ENCODE data around the gene POMZP3.
"Not testable (repeated sequence)": the region's sequence is repeated elsewhere in the genome, so short reads cannot be mapped to it uniquely, and the experiment has no call there.

The POMZP3 gene

DNA sequence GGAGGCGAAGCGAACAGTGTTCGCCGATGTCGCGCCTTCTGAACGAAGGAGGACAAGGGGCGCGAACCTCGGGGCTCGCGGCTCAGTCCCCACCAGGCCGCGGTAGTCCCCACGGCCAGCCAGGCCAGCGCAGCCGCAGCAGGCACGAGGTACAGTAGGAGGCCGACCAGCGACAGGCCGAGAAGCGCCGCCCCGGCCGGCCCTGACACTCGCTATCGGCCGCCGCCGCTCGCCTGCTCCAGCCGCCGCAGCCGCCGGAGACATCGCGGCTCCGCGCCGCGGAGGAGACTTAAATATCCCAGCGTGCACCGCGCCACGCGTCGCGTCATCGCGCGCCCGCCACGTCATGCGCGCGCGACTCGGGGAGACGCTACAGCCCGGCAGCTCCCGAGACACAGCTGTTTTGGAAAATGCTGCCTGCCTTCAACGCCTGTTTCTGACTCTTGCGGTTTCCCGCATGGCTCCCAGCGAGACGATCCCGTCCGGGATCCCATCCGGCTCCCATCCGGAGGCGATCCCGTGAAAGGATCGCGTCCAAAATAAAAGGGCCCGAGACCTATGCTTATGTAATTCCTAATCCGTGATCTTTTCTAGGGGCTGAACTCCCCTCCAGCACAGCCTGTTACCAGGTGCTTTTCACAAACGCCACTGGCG is at the start of gene POMZP3:
TSS of gene POMZP3 (minus strand) at position 291 of the 654 bp plus-strand sequence. CDS start 1,215 bp downstream, outside the sequence.
- DNase-seq, result peak; percentile 18
- H3K36me3 ChIP-seq (replicated peaks); in situ Hi-C loops (cut with HindIII; ENCODE audit: low pct_ligation_motif_present, low sequenced_read_pairs); H3K27me3 ChIP-seq (replicated peaks): not testable (repeated sequence)
- H3K27ac ChIP-seq, result peak within 1 kb of the TSS; percentile 99
- H3K4me3 ChIP-seq (ENCODE audit: low read depth, low read length), result peak within 1 kb of the TSS; percentile 64

DNA sequence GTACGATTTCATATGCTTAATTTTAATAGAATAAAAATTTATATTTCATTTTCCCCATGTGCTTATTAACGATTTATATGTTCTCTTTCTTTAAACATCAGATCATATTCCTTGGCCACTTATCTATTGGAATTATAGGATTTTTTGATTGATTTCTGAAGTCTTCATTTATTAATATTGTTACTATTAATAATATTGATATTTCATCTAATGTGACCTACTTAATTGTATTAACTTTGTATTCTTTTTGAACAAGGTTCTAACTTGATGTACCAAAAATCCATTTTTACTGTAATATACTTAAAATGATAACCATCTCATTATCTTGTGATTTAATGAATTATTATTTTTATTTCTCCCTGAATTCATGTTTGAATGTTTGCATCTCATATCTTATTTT is 48.7 kb upstream of the POMZP3 start:
- DNase-seq; H3K36me3 ChIP-seq (replicated peaks); H3K4me3 ChIP-seq (ENCODE audit: low read depth, low read length); H3K27me3 ChIP-seq (replicated peaks); in situ Hi-C loops (cut with HindIII; ENCODE audit: low pct_ligation_motif_present, low sequenced_read_pairs); H3K27ac ChIP-seq: not testable (repeated sequence)

DNA sequence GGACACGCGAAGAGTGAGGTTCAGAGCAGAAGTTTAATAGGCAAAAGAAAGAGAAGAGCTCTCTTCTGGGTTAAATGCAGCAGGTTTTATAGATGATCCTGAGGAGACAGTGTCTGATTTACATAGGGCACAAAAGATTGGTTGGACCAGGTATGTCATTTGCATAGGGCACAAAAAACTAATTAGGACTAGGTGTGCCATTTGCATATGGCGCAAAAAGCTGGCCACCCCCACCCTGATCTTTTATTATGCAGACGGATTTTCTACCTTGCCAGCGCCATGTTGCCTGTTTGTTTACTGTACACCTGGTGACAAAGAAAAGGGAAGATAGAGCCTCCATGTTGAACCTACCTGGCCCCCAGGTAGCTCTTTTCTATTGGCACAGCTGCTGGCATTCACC is 46.3 kb upstream of the POMZP3 start:
- H3K4me3 ChIP-seq (ENCODE audit: low read depth, low read length); DNase-seq; H3K36me3 ChIP-seq (replicated peaks); H3K27ac ChIP-seq; H3K27me3 ChIP-seq (replicated peaks); in situ Hi-C loops (cut with HindIII; ENCODE audit: low pct_ligation_motif_present, low sequenced_read_pairs): not testable (repeated sequence)

DNA sequence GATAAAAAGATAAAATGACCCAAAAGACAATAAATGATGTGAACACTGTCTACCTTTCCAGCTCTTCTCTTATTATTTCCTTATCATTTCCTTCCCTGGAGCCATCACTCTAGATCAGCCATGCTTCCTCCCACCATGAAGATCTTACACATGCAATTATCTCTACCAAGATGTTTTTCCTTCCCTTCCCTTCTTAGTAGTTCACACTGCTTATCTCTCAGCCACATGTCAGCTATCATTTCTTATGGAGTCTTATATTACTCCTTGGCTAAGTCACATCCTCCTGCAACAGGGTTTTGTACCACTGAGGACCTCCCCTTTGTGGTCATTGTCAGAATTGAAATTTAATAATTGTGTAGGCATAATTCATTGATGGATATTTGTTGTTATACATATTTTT is 32.1 kb upstream of the POMZP3 start:
- in situ Hi-C loops (cut with HindIII; ENCODE audit: low pct_ligation_motif_present, low sequenced_read_pairs); H3K27me3 ChIP-seq (replicated peaks); DNase-seq; H3K36me3 ChIP-seq (replicated peaks); H3K27ac ChIP-seq; H3K4me3 ChIP-seq (ENCODE audit: low read depth, low read length): not testable (repeated sequence)

DNA sequence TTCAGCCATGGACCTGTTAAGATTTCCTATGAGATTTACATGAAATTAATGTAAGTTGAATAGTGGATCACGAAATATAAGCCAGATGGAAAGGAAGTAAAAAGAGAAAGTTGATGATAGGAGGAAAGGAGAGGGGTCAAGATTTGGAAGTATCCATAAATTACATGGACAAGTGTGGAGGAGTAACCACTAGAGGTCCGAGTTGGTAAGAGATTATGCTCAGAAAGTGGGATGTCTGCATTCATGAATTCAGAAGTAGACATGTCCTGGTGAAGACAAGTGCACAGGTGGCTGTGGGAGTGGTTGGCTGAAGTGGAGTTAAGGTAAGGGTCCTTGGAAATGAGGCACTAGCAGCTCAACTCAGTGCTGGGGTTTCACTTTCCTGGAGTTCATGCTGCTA is 29.3 kb upstream of the POMZP3 start:
- H3K27ac ChIP-seq; in situ Hi-C loops (cut with HindIII; ENCODE audit: low pct_ligation_motif_present, low sequenced_read_pairs); H3K36me3 ChIP-seq (replicated peaks); H3K4me3 ChIP-seq (ENCODE audit: low read depth, low read length); H3K27me3 ChIP-seq (replicated peaks); DNase-seq: not testable (repeated sequence)

DNA sequence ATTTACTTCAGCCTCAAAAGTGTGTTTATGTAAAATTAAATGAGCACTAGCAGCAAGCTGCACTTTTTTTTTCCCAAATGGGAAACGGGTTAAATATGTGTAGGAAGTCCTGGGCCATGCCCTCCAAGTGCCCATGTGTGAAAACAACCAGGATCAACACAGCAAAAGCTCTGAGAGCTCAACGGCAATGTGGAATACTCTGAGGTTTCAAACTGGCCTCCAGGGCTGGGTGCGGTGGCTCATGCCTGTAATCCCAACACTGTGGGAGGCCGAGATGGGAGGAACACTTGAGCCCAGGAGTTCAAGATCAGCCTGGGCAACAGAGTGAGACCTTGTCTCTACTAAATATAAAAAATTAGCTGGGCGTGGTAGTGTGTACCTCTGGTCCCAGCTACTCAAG is 15.5 kb upstream of the POMZP3 start:
- H3K4me3 ChIP-seq (ENCODE audit: low read depth, low read length); H3K27ac ChIP-seq; H3K27me3 ChIP-seq (replicated peaks); in situ Hi-C loops (cut with HindIII; ENCODE audit: low pct_ligation_motif_present, low sequenced_read_pairs); H3K36me3 ChIP-seq (replicated peaks); DNase-seq: not testable (repeated sequence)

DNA sequence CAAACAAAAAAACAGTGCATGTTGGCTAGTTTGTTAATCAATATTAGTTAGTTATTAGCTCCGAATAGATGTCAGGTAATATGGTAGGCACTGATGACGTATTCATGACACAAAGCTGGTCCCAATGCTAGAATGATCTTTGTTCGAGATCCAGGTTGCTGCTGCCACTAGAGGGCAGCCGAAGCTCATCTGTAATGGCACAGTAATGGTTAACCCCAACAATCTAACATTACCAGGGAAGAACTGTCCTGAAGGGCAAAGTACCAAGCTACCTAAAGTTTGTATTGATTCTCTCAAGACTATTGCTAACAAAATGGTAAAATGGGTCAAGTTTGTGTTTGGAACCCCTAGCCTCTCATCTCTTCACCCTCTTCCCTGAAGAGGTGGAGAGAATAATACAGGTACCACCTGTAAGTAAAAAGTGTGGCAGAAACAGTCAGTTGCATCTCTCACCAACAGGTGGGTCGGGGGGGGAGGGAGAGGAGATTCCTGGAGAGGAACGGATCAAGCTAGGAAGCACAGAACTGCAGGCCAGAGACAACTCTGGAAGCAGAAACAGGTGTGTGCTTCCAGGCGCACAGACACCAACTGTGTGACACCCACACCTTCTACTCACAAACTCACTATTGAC is 10.1 kb upstream of the POMZP3 start:
- H3K36me3 ChIP-seq (replicated peaks); H3K27ac ChIP-seq; H3K27me3 ChIP-seq (replicated peaks); H3K4me3 ChIP-seq (ENCODE audit: low read depth, low read length); DNase-seq; in situ Hi-C loops (cut with HindIII; ENCODE audit: low pct_ligation_motif_present, low sequenced_read_pairs): not testable (repeated sequence)
- TF ChIP-seq, protein P1, sequence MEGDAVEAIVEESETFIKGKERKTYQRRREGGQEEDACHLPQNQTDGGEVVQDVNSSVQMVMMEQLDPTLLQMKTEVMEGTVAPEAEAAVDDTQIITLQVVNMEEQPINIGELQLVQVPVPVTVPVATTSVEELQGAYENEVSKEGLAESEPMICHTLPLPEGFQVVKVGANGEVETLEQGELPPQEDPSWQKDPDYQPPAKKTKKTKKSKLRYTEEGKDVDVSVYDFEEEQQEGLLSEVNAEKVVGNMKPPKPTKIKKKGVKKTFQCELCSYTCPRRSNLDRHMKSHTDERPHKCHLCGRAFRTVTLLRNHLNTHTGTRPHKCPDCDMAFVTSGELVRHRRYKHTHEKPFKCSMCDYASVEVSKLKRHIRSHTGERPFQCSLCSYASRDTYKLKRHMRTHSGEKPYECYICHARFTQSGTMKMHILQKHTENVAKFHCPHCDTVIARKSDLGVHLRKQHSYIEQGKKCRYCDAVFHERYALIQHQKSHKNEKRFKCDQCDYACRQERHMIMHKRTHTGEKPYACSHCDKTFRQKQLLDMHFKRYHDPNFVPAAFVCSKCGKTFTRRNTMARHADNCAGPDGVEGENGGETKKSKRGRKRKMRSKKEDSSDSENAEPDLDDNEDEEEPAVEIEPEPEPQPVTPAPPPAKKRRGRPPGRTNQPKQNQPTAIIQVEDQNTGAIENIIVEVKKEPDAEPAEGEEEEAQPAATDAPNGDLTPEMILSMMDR (IDR thresholded peaks at IDR 0.05; ENCODE audit: low read depth, low read length, missing control alignments), result peak; percentile 40

DNA sequence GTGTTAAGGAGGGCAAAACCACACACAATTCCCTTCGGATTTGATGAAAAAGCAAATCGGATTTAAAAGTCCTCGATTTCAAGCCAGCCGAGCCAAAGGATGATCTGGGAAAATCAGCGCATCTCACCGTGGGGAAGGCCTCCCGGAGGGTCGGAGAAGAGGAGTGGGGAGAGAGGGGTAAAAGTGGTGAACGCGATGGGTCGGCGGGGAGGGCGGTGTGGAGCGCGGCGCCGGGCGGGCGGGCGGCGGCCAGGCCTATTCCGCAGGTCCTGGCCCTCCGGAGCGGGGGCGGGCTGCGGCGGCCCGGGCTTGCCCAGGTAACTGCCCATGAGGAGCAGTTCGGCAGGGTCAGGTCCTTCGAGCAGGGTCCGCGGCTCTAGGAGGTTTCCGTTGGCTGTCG is 498 bp downstream of the POMZP3 start:
- H3K36me3 ChIP-seq (replicated peaks); H3K27me3 ChIP-seq (replicated peaks); DNase-seq; in situ Hi-C loops (cut with HindIII; ENCODE audit: low pct_ligation_motif_present, low sequenced_read_pairs): not testable (repeated sequence)
- Histone ChIP-seq H3K27ac (peak overlapping the region; percentile 99), H3K4me3 (ENCODE audit: low read depth, low read length) (peak overlapping the region; percentile 64)

DNA sequence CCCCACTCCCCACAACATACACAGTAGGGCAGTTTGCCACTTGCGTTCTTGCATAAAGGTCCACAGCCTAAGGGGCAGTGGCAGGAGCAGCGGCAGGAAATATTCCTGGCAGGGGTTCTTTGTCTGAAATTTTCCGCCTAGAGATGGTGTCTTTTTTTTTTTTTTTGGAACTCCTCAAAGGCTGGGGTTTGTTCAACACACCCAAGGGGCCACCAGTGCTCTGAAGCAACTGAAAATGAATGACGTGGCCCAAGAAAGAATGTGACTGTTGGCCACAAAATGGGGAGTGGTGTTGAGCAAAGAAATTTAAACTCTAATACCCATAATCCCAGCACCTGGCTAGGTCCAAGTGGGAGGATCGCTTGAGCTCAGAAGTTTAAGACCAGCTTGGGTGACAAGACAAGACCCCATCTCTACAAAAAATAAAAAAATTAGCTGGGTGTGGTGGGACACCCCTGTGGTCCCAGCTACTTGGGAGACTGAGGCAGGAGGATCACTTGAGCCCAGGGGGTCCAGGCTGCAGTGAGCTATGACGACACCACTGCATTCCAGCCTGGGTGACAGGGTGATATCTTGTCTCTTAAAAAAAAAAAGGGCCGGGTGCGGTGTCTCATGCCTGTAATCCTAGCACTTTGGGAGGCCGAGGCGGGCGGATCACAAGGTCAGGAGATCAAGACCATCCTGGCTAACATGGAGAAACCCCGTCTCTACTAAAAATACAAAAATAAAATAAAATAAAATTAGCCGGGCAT is 7.5 kb downstream of the POMZP3 start:
- DNase-seq; H3K27ac ChIP-seq; in situ Hi-C loops (cut with HindIII; ENCODE audit: low pct_ligation_motif_present, low sequenced_read_pairs): not testable (repeated sequence)

DNA sequence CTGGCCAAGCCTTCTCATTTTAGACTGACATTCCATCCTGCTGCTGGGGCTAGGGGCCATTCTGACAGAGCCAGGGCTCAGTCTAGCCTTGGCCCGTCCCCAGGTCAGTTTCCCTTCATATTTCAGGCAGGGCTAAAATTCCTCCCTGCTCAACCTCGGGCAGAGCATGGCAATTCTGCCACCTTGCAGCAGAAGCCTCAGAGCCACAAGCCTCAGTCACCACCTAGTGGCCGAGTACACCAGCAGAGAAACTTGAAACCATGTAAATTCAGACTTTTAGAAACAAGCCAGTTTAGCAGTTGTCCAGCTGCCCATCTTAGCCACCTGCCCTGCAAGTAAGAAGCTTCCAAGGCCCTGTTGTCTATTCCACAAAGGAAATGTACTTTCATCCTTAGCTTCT is 13.3 kb downstream of the POMZP3 start:
- in situ Hi-C loops (cut with HindIII; ENCODE audit: low pct_ligation_motif_present, low sequenced_read_pairs); H3K27me3 ChIP-seq (replicated peaks); H3K36me3 ChIP-seq (replicated peaks); H3K4me3 ChIP-seq (ENCODE audit: low read depth, low read length); H3K27ac ChIP-seq: not testable (repeated sequence)
- peak; percentile 27 for DNase-seq
- TF ChIP-seq, protein P1 (IDR thresholded peaks at IDR 0.05; ENCODE audit: low read depth, low read length, missing control alignments), result peak; percentile 62

More for the DNA sequence above, 7.5 kb downstream of the POMZP3 start:
- not testable (repeated sequence) for H3K36me3 ChIP-seq (replicated peaks); H3K27me3 ChIP-seq (replicated peaks); H3K4me3 ChIP-seq (ENCODE audit: low read depth, low read length)

DNA sequence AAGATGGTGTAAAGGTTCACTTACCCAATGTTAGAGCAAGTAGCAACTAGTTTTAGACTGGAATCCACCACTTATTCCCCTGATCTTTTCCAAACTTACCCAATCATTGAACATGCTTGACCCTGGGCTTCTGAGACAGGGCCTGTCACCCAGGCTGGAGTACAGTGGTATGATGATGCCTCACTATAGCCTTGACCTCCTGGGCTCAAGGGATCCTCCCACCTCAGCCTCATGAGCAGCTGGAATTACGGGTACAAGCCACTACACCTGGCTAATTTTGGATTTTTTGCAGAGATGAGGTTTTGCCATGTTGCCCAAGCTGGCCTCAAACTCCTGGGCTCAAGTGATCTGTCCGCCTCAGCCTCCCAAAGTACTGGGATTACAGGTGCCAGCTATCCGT is 14.8 kb downstream of the POMZP3 start:
- H3K27me3 ChIP-seq (replicated peaks); H3K36me3 ChIP-seq (replicated peaks); in situ Hi-C loops (cut with HindIII; ENCODE audit: low pct_ligation_motif_present, low sequenced_read_pairs); H3K4me3 ChIP-seq (ENCODE audit: low read depth, low read length); H3K27ac ChIP-seq; DNase-seq: not testable (repeated sequence)

DNA sequence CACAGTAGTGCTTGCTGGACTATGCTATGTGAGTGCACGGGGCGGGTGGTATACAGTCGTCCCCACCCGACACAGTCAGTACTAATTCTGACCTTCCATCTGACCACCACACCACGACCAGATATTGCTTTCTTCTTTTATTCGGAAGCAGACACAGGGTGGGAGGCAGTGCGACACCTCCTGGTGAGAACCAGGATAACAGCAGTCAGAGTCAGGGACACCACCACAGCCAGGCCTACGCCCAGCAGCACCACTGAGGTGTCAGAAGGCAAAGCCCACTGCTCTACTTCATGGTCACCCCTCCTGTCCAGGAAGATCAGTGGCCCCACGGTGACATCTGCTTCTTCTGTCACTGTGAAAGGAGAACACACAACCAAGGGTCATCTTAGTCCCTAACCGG is 17.2 kb downstream of the POMZP3 start:
- H3K36me3 ChIP-seq (replicated peaks); H3K27ac ChIP-seq; DNase-seq; H3K4me3 ChIP-seq (ENCODE audit: low read depth, low read length); in situ Hi-C loops (cut with HindIII; ENCODE audit: low pct_ligation_motif_present, low sequenced_read_pairs); H3K27me3 ChIP-seq (replicated peaks): not testable (repeated sequence)

Data from brain microvascular endothelial cell (primary cell).